Limb (tissue), 2 donors: Measurements from ENCODE around the gene FABP6.
"Not testable (repeated sequence)": the region's sequence is repeated elsewhere in the genome, so short reads cannot be mapped to it uniquely, and the experiment has no call there.

Source experiments
- DNase-seq, 2 donors: peaks; one replicate each; pipeline ENCODE4 v3.0.0-alpha.2; 2016; ENCODE audit errors: extremely low spot score in 2 of 2

Gene FABP6

GRCh38 chr5:160219356-160219755, 9.9 kb upstream of the FABP6 start:
- DNase-seq = no peak

GRCh38 chr5:160221082-160221481, 8.2 kb upstream of the FABP6 start:
- no peak for DNase-seq

DNA sequence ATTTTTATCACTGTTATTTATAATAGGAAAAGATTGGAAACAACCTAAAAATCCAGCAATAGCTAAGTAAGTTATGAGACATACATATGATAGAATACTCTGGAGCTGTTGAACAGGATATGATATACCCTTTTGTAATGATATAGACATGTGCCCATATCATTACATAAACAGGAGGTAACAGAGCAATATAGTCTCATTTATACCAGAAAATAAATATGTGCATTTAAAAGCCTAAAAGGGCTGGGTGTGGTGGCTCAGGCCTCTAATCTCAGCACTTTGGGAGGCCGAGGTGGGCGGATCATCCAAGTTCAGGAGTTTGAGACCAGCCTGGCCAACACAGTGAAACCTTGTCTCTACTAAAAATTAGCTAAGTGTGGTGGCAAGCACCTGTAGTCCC, 2.3 kb upstream of the FABP6 start:
- no peak for DNase-seq

DNA sequence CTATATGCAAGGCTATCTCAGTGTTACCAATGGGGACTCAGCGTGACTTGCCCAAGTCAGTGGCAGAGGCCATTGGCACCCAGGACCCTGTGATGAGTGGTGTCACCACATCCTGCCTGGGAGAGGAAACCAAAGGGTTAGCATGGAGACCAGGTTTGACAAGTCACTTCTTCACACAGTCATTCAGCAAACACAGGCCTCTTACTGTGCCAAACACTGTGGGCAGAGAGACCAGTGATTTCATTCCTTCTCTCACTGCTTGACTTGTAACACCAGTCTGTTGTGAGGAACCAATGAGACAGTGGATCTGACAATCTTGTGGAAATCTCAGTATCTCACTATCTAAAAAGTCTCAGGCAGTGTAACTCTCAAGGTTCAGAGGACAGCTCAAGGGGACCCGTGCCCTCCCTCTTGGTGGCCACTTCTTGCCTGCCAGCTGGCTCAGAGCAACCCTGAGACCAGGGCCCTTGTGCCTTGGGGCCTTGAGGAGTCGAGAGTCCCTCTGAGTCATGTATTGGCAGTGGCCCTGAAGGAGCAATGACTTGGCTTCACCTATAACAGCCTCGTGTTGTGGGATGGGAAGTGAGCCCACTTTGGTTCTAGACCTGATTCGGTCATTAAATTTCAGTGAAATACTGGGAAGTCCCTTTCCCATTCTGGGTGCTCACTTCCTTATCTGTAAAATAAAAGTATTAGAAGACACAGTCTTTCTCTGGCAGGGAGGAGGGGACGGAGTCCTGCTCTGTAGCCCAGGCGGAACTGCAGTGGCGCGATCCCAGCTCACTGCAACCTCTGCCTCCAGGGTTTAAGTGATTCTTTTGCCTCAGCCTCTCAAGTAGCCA, 1.6 kb downstream of the FABP6 start:
- DNase-seq = no peak

DNA sequence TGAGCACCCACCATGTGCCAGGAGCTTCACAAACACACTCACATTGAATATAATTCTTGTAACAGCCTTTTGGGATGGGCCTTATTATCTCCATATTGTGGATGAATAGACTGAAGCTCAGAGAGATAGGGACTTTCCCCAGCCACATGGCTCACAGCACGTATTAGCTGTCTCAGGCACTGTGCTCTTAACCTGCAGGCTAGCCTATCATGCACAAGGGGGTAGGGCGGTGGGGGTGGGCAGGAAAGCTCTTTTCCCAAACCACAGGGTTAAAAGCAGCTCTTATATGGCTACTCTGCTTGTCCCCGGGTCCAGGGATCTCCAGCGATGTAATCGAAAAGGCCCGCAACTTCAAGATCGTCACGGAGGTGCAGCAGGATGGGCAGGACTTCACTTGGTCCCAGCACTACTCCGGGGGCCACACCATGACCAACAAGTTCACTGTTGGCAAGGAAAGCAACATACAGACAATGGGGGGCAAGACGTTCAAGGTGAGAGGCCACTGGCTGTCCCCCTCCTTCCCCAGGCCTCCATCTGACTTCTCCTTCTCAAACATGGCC, 2.6 kb downstream of the FABP6 start:
- DNase-seq = no peak

GRCh38 chr5:160233215-160233614, 3.9 kb downstream of the FABP6 start:
- no peak for DNase-seq

GRCh38 chr5:160235731-160236130, 6.4 kb downstream of the FABP6 start:
- DNase-seq = no peak

DNA sequence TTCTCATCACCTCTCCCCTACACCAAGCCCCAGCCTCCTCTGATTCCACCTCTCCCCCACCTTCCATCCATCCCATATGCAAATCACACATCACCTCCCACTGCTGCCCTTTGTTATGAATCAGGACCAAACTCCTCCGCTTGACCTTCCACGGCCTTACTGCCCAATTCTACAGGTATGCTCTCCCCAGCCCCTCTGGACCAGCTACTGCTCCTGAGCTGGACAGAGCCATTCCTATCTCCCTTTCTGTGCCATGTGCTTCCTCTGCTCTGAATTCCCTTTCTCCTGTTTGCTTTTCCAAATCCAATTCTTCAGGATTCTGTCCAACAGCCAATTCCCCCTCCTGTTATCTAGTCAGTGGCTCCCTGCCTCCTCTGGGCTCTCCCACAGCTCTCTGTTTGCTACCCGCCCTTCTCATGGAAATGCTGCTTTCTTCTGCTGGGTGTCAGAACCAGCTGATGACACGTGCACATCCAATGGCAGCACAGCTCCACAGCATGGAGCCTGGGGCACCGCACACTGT, 8.3 kb downstream of the FABP6 start:
- no peak for DNase-seq

GRCh38 chr5:160240350-160240749, 11.0 kb downstream of the FABP6 start:
- no peak for DNase-seq

- no peak for DNase-seq
These were observed 12.8 kb downstream of the FABP6 start for GRCh38 chr5:160242145-160242544.

GRCh38 chr5:160245506-160246086, 16.3 kb downstream of the FABP6 start:
- DNase-seq = no peak

- DNase-seq = not testable (repeated sequence)
These were observed 20.3 kb downstream of the FABP6 start for GRCh38 chr5:160249570-160249969.

DNA sequence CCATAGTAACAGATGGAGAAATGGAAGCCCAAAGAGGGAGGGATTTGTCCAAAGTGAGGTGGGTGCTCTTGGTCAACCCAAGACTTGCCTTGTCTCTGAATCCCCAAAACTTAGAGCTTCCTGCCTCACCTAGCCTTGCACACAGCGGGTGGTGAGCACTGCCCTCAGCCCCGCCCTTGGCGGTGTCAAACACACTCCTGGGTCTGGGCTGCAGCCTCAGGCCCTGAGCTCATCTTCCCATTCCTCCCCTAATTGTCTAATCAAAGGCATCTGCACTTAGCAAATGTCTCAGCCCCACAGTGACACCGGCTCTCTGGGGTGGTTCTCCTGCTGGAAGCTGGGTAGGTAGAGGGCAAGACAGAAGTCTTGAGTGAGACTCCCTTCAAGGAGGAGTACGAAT, 20.9 kb downstream of the FABP6 start:
- DNase-seq = no peak

- DNase-seq = no peak
These were observed 21.5 kb downstream of the FABP6 start for GRCh38 chr5:160250826-160251225.

GRCh38 chr5:160251406-160252155, 22.3 kb downstream of the FABP6 start:
- DNase-seq = no peak

DNA sequence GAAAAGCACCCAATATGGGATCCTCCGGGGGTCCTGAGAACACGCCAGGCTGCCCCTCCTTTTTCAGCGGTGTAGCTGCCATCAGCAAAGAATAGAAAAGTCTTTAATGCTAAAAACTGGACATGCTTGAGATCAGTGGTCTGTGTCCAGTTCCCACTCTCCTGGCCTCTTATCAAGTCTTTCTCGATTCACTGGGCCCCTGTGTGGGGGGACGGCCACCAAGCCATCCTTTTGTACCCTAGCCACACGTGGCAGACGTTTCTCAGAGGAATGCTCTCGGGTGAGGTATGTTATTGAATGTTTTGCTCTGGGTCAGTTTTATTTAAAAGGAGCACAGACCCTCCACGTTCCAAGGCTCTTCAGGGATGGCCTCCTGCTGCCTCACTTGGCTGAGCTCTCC, 23.6 kb downstream of the FABP6 start:
- no peak for DNase-seq

DNA sequence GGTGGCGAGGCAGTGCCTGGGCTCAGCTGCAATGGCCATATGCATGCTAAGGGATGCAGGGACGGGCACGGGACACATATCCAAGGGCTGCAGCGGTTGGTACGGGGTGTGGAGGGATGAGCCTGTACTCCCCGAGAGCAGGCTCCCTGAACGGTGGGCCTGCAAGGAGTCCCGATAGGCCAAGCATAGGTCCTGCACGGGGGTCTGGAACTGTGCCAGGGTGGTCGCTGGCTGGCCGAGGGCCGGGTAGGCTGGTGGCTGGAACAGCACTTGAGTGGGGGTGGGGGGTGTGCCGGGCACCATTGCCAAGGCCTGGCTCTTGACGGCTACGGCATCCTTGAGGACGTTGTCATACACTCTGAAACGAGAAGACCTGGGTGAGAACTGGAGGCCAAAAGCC, 24.1 kb downstream of the FABP6 start:
- DNase-seq = no peak

DNA sequence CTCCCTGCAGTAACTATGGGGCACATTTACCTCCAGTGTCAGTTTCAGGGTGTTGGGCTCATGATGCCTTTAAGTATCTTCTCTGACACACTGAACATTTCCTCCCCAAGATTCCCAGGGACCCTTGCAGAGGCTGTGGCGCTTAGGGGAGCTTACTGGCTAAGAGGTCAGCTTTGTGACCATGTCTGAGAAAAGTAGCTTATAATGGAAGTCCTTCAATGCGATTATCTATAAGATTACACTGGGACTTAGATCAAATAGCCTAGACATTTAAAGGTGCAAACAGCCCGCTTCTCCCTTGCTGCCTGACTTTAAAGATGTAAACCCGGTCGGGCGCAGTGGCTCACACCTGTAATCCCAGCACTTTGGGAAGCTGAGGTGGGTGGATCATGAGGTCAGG, 25.4 kb downstream of the FABP6 start:
- DNase-seq = no peak

- DNase-seq = no peak
These were observed 30.0 kb downstream of the FABP6 start for GRCh38 chr5:160259341-160259740.

DNA sequence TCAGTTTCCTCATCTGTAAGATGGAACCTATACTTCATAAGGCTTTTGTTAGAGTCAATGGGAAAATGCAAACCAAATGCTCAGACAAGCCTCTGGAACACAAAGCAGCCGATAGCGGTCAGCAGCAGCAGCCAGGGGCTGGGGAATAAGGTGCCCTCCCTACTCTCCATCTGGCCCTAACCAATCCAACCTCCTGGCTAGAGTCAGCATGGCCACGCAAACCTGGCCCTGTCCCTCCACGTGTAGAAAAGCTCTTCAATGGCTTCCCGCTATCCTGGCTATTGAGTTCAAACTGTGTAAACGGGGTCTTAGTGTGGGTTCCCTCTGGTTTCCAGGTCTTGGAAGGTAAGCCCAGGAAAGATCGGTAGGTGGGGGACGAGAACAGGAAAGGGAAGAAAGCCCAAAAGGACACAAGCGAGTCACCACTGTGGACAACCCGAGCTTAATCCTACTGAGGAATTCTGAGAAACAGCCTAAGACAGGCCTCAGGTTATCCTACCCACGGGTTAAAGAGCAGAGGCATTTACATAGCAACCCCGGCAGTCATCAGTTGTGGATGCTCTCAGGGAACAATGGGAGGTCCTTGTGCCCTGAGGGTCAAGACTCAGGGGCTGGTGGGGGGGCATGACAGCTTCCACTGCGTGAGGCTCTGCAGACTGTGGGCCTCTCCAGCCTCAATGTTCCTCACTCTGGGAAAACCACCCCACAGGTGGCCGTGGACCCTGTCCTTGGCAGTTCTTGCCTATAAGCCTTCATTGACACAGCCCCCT, 30.9 kb downstream of the FABP6 start:
- no peak for DNase-seq
